Body of pancreas (tissue), 4 donors: Measurements from ENCODE around the gene KLC3.

Source experiments
- POLR2A ChIP-seq, 3 donors: fragments of 450-650 bp; IDR thresholded peaks; one replicate each; pipeline ENCODE4 v1.6.1; 2016; ENCODE audit warnings: antibody characterized with exemption in 3 of 3, mild to moderate bottlenecking in 2 of 3
- TF ChIP-seq, protein P1 (sequence below), 7 experiments: fragments of 450-650 bp in 4 of 7; fragments of 200-600 bp in 3 of 7; sonication (generic) in 3 of 7; IDR thresholded peaks; one replicate each; pipeline ENCODE4 v1.5.1; 2016 to 2019; ENCODE audit warnings: antibody characterized with exemption in 7 of 7

- no peak for TF ChIP-seq POLR2A (IDR thresholded peaks at IDR 0.05)
- TF ChIP-seq, protein P1, sequence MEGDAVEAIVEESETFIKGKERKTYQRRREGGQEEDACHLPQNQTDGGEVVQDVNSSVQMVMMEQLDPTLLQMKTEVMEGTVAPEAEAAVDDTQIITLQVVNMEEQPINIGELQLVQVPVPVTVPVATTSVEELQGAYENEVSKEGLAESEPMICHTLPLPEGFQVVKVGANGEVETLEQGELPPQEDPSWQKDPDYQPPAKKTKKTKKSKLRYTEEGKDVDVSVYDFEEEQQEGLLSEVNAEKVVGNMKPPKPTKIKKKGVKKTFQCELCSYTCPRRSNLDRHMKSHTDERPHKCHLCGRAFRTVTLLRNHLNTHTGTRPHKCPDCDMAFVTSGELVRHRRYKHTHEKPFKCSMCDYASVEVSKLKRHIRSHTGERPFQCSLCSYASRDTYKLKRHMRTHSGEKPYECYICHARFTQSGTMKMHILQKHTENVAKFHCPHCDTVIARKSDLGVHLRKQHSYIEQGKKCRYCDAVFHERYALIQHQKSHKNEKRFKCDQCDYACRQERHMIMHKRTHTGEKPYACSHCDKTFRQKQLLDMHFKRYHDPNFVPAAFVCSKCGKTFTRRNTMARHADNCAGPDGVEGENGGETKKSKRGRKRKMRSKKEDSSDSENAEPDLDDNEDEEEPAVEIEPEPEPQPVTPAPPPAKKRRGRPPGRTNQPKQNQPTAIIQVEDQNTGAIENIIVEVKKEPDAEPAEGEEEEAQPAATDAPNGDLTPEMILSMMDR (IDR thresholded peaks at IDR 0.05) = no peak
These were observed 16.9 kb upstream of the KLC3 start for GRCh38 chr19:45323671-45324081.
